ENCODE measurements around the gene CEMP1. TPM values are rescaled to one million over a fixed set of nuclear protein-coding genes. Genes with fewer than 3 reads are reported as not detected.

Gene CEMP1
- total RNA-seq, 1 donor from 2014 or later, result not detected

GRCh38 chr16:2527071-2527783, 4.0 kb downstream of the CEMP1 start:
- H3K27ac Mint-ChIP-seq (ENCODE audit: unreplicated experiment), result no peak overlapping the region
- no peak overlapping the region for H3K4me3 Mint-ChIP-seq (ENCODE audit: unreplicated experiment)
- TF ChIP-seq, protein P1, sequence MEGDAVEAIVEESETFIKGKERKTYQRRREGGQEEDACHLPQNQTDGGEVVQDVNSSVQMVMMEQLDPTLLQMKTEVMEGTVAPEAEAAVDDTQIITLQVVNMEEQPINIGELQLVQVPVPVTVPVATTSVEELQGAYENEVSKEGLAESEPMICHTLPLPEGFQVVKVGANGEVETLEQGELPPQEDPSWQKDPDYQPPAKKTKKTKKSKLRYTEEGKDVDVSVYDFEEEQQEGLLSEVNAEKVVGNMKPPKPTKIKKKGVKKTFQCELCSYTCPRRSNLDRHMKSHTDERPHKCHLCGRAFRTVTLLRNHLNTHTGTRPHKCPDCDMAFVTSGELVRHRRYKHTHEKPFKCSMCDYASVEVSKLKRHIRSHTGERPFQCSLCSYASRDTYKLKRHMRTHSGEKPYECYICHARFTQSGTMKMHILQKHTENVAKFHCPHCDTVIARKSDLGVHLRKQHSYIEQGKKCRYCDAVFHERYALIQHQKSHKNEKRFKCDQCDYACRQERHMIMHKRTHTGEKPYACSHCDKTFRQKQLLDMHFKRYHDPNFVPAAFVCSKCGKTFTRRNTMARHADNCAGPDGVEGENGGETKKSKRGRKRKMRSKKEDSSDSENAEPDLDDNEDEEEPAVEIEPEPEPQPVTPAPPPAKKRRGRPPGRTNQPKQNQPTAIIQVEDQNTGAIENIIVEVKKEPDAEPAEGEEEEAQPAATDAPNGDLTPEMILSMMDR (IDR thresholded peaks at IDR 0.05; ENCODE audit: unreplicated experiment), result no peak
- H3K27me3 Mint-ChIP-seq (ENCODE audit: unreplicated experiment), result peaks cover 3% of the 10 kb centered on the region
- peaks cover 9% of the 10 kb centered on the region for H3K36me3 Mint-ChIP-seq (ENCODE audit: low read depth, unreplicated experiment)
- DNase-seq (ENCODE audit: low spot score), result no peak
- no peaks in the 10 kb centered on the region for H3K9me3 Mint-ChIP-seq (ENCODE audit: unreplicated experiment)
- H3K4me1 Mint-ChIP-seq (ENCODE audit: unreplicated experiment), result no peaks in the 10 kb centered on the region

DNA sequence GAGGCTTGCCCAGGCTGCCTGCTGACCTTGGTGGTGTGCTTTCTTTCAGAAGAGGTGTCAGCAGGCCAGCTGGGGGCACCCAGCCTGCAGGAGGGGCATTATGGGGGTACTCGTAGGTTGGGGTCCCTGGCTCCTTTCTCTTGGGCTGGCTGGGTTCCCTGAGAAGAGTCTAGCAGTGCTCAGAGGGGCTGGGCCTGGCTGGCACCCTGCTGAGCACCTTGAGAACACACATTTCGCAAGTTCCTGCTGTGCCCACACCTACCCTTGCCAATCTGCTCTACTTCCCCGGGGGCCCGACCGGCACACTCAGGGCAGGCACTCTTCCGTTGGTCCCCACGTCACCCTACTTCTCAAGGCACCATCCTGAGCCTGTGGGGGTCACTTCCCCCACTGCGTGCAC, 5.1 kb downstream of the CEMP1 start:
- Mint-ChIP-seq H3K4me1 (ENCODE audit: unreplicated experiment) (peaks cover 3% of the 10 kb centered on the region), H3K9me3 (ENCODE audit: unreplicated experiment) (no peaks in the 10 kb centered on the region), H3K27ac (ENCODE audit: unreplicated experiment) (no peak overlapping the region), H3K27me3 (ENCODE audit: unreplicated experiment) (peaks cover 6% of the 10 kb centered on the region), H3K36me3 (ENCODE audit: low read depth, unreplicated experiment) (peaks cover 9% of the 10 kb centered on the region), H3K4me3 (ENCODE audit: unreplicated experiment) (no peak overlapping the region)
- no peak for DNase-seq (ENCODE audit: low spot score)
- TF ChIP-seq, protein P1 (IDR thresholded peaks at IDR 0.05; ENCODE audit: unreplicated experiment), result no peak

- H3K27me3 Mint-ChIP-seq (ENCODE audit: unreplicated experiment), result peaks cover 8% of the 10 kb centered on the region
- H3K9me3 Mint-ChIP-seq (ENCODE audit: unreplicated experiment), result no peaks in the 10 kb centered on the region
- DNase-seq (ENCODE audit: low spot score), result no peak
- H3K4me1 Mint-ChIP-seq (ENCODE audit: unreplicated experiment), result peaks cover 10% of the 10 kb centered on the region
- peak overlapping the region; percentile 71 for H3K4me3 Mint-ChIP-seq (ENCODE audit: unreplicated experiment)
- peaks cover 15% of the 10 kb centered on the region for H3K36me3 Mint-ChIP-seq (ENCODE audit: low read depth, unreplicated experiment)
- no peak overlapping the region for H3K27ac Mint-ChIP-seq (ENCODE audit: unreplicated experiment)
- TF ChIP-seq, protein P1 (IDR thresholded peaks at IDR 0.05; ENCODE audit: unreplicated experiment), result no peak
These were observed 6.8 kb downstream of the CEMP1 start for GRCh38 chr16:2524339-2524938.

DNA sequence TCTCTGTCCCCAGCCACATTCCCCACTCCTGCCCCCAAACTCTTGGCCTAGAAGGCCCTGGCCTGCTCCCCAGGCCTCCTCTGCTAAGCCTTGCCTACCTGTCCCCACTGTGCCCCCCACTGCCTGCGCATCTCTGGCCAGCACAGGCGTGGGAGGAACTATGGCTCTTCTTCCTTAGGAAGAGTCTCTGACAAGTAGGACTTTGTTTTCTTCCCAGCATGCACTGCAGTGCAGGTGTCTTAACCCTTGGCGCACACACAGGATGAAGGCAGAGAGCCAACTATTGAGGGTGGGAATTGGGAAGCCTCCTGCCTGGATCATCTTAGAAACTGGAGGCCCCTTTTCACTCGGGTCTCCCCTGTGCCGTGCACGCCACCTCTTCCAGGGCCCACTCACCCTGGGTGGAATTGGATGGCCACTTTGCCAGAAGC, 7.4 kb downstream of the CEMP1 start:
- Mint-ChIP-seq H3K27me3 (ENCODE audit: unreplicated experiment) (peaks cover 12% of the 10 kb centered on the region), H3K4me3 (ENCODE audit: unreplicated experiment) (no peak overlapping the region), H3K9me3 (ENCODE audit: unreplicated experiment) (no peaks in the 10 kb centered on the region), H3K4me1 (ENCODE audit: unreplicated experiment) (peaks cover 12% of the 10 kb centered on the region), H3K36me3 (ENCODE audit: low read depth, unreplicated experiment) (peaks cover 15% of the 10 kb centered on the region), H3K27ac (ENCODE audit: unreplicated experiment) (no peak overlapping the region)
- DNase-seq (ENCODE audit: low spot score), result no peak
- TF ChIP-seq, protein P1 (IDR thresholded peaks at IDR 0.05; ENCODE audit: unreplicated experiment), result no peak

Measured in endothelial cell (in vitro differentiated cells).